Fibroblast of lung (primary cell): ENCODE data around the gene CST4. TPM values are rescaled to one million over a fixed set of nuclear protein-coding genes. Genes with fewer than 3 reads are reported as not detected.

Source experiments
- DNase-seq, 2 donors: peaks; one replicate each; pipeline versions ENCODE4 v3.0.0 to v3.0.0-alpha.2; 2010; ENCODE audit warnings: low read depth in 2 of 2
- H2AFZ ChIP-seq: 2 replicates; pipeline ENCODE4 v1.5.1; 2012; ENCODE audit warnings: low read length, control low read depth, inconsistent platforms
- H3K27ac ChIP-seq: 2 replicates; pipeline ENCODE4 v1.5.1; 2011; ENCODE audit warnings: low read length, control low read depth; ENCODE audit not compliant: insufficient read depth
- H3K27me3 ChIP-seq: 2 replicates; pipeline ENCODE4 v1.5.1; 2011; ENCODE audit warnings: mild to moderate bottlenecking, low read length; ENCODE audit not compliant: control insufficient read depth, insufficient read depth
- H3K36me3 ChIP-seq: 2 replicates; pipeline ENCODE4 v1.5.1; 2011; ENCODE audit warnings: low read length; ENCODE audit not compliant: control insufficient read depth, insufficient read depth
- H3K4me1 ChIP-seq: 2 replicates; pipeline ENCODE4 v1.5.1; 2011; ENCODE audit warnings: low read length; ENCODE audit not compliant: control insufficient read depth, insufficient read depth; ENCODE audit errors: extremely low read depth
- H3K4me2 ChIP-seq: 2 replicates; pipeline ENCODE4 v1.5.1; 2011; ENCODE audit warnings: low read length, control low read depth; ENCODE audit not compliant: insufficient read depth; ENCODE audit errors: extremely low read depth
- H3K4me3 ChIP-seq, 4 experiments: fragments of 200-600 bp in 1 of 4; sonication (generic) in 1 of 4; replicated peaks in 1 of 4; 2 replicates each; pipeline ENCODE4 v1.5.1; 2011 to 2016; ENCODE audit warnings: low read length in 4 of 4, low read depth in 3 of 4, mild to moderate bottlenecking in 3 of 4, control low read depth in 2 of 4, inconsistent platforms in 1 of 4, mixed read lengths in 1 of 4; ENCODE audit not compliant: insufficient read depth in 1 of 4; ENCODE audit errors: control extremely low read depth in 1 of 4
- H3K79me2 ChIP-seq: 2 replicates; pipeline ENCODE4 v1.5.1; 2012; ENCODE audit warnings: mild to moderate bottlenecking, low read length, inconsistent platforms; ENCODE audit not compliant: control insufficient read depth, insufficient read depth
- H3K9ac ChIP-seq: 2 replicates; pipeline ENCODE4 v1.5.1; 2011; ENCODE audit warnings: mild to moderate bottlenecking, low read length, control low read depth; ENCODE audit not compliant: insufficient read depth
- H3K9me3 ChIP-seq: 2 replicates; pipeline ENCODE4 v1.5.1; 2012; ENCODE audit warnings: low read depth, low read length; ENCODE audit not compliant: control insufficient read depth, insufficient read depth
- H4K20me1 ChIP-seq: 2 replicates; pipeline ENCODE4 v1.5.1; 2011; ENCODE audit warnings: low read length; ENCODE audit not compliant: control insufficient read depth, insufficient read depth; ENCODE audit errors: extremely low read depth
- EZH2 ChIP-seq: IDR thresholded peaks from 2 replicates; pipeline ENCODE4 v1.5.1; 2012; ENCODE audit warnings: low read length, control low read depth, mild to moderate bottlenecking; ENCODE audit errors: missing control alignments
- polyA plus RNA-seq, 2 donors: library from polyadenylated mRNA; depleted of rRNA in 1 of 2; stranded (reverse) in 1 of 2; unstranded in 1 of 2; fragments of >200 nt; gene quantifications; 2 replicates each; pipeline ENCODE4 v1.2.1, GENCODE V29; 2011 to 2012; ENCODE audit warnings: missing spikeins in 1 of 2
- total RNA-seq: library from RNA; depleted of rRNA; stranded (reverse); fragments of >200 nt; gene quantifications from 2 replicates; pipeline ENCODE4 v1.2.1, GENCODE V29; 2014
- TF ChIP-seq, protein P1 (sequence below), 2 donors: IDR thresholded peaks in 1 of 2; conservative IDR thresholded peaks in 1 of 2; 1 replicate in 1 of 2; 2 replicates in 1 of 2; pipeline ENCODE4 v1.5.1; 2011 to 2012; ENCODE audit warnings: low read length in 2 of 2, control low read depth in 1 of 2, inconsistent platforms in 1 of 2, low read depth in 1 of 2, mild to moderate bottlenecking in 1 of 2

CST4 gene
- total and polyA plus RNA-seq, 2 donors (not counting 1 experiment from before 2014, with no cell fraction given), result 0.16 to 0.17 TPM

DNA sequence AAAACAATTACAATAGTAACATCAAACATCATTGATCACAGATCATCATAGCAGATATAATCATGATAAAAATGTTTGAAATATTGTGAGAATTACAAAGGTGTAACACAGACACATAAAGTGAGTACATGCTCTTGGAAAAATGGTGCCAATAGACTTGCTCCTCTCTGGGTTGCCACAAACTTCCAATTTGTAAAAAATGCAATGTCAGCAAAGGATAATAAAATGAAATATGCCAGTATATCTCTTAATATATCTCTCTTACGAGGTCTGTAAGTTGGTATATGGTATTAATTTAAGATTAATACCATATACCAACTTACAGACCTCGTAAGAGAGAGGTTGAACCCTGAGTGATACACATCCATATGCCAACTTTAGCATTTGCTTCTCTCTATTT, 37.7 kb downstream of the CST4 start:
- H3K36me3 ChIP-seq, result no peaks in the 10 kb centered on the region
- H3K79me2 ChIP-seq, result no peaks in the 10 kb centered on the region
- H3K27ac ChIP-seq, result no peak overlapping the region
- no peaks in the 10 kb centered on the region for H3K4me1 ChIP-seq
- H3K4me2 ChIP-seq, result no peak overlapping the region
- H3K27me3 ChIP-seq, result no peaks in the 10 kb centered on the region
- no peak overlapping the region for H3K4me3 ChIP-seq
- H3K9me3 ChIP-seq, result no peaks in the 10 kb centered on the region
- no peaks in the 10 kb centered on the region for H4K20me1 ChIP-seq
- no peak overlapping the region for H3K9ac ChIP-seq
- no peak for DNase-seq
- no peak overlapping the region for H2AFZ ChIP-seq
- TF ChIP-seq, protein P1, sequence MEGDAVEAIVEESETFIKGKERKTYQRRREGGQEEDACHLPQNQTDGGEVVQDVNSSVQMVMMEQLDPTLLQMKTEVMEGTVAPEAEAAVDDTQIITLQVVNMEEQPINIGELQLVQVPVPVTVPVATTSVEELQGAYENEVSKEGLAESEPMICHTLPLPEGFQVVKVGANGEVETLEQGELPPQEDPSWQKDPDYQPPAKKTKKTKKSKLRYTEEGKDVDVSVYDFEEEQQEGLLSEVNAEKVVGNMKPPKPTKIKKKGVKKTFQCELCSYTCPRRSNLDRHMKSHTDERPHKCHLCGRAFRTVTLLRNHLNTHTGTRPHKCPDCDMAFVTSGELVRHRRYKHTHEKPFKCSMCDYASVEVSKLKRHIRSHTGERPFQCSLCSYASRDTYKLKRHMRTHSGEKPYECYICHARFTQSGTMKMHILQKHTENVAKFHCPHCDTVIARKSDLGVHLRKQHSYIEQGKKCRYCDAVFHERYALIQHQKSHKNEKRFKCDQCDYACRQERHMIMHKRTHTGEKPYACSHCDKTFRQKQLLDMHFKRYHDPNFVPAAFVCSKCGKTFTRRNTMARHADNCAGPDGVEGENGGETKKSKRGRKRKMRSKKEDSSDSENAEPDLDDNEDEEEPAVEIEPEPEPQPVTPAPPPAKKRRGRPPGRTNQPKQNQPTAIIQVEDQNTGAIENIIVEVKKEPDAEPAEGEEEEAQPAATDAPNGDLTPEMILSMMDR (conservative IDR thresholded peaks at IDR 0.05 in 1 of 2, IDR thresholded peaks at IDR 0.05 in 1 of 2; ENCODE audit: low read depth in 1 of 2, low read length in 2 of 2), result no peak
- no peak for TF ChIP-seq EZH2

DNA sequence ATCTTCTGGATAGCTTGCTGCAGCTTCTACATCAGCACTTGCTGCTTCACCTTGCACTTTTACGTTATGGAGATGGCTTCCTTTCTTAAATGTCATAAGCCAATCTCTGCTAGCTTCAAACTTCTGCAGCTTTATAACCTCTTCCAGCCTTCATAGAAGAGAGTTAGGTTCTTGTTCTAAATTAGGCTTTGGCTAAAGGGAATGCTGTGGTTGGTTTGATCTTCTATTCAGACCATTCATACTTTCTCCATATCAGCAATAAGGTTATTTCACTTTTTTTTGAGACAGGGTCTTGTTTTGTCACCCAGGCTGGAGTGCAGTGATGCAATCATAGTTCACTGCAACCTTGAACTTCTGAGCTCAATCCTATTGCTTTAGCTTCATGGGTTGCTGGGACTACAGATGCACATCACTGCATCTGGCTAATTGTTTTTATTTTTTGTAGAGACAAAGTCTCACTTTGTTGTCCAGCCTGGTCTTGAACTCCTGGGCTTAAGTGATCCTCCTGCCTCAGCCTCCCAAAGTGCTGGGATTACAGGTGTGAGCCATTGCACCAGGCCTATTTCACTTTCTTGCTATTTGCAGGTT, 38.9 kb downstream of the CST4 start:
- no peaks in the 10 kb centered on the region for H3K4me1 ChIP-seq
- no peaks in the 10 kb centered on the region for H3K79me2 ChIP-seq

GRCh38 chr20:23649242-23649641, 39.6 kb downstream of the CST4 start:
- Histone ChIP-seq H4K20me1 (no peaks in the 10 kb centered on the region), H2AFZ (no peak overlapping the region), H3K4me1 (no peaks in the 10 kb centered on the region), H3K4me2 (no peak overlapping the region), H3K9me3 (no peaks in the 10 kb centered on the region), H3K36me3 (no peaks in the 10 kb centered on the region), H3K79me2 (no peaks in the 10 kb centered on the region), H3K27me3 (no peaks in the 10 kb centered on the region), H3K27ac (no peak overlapping the region), H3K9ac (no peak overlapping the region), H3K4me3 (no peak overlapping the region)
- DNase-seq, result no peak
- TF ChIP-seq, protein P1 (conservative IDR thresholded peaks at IDR 0.05 in 1 of 2, IDR thresholded peaks at IDR 0.05 in 1 of 2; ENCODE audit: low read depth in 1 of 2, low read length in 2 of 2), result no peak
- TF ChIP-seq EZH2, result no peak

More for the DNA sequence above, 38.9 kb downstream of the CST4 start:
- no peak overlapping the region for H2AFZ ChIP-seq
- no peak for DNase-seq
- no peaks in the 10 kb centered on the region for H3K27me3 ChIP-seq
- H3K36me3 ChIP-seq, result no peaks in the 10 kb centered on the region
- H3K4me2 ChIP-seq, result no peak overlapping the region
- no peak overlapping the region for H3K27ac ChIP-seq
- H3K9ac ChIP-seq, result no peak overlapping the region
- no peaks in the 10 kb centered on the region for H4K20me1 ChIP-seq
- no peaks in the 10 kb centered on the region for H3K9me3 ChIP-seq
- no peak overlapping the region for H3K4me3 ChIP-seq
- TF ChIP-seq, protein P1 (conservative IDR thresholded peaks at IDR 0.05 in 1 of 2, IDR thresholded peaks at IDR 0.05 in 1 of 2; ENCODE audit: low read depth in 1 of 2, low read length in 2 of 2), result no peak
- no peak for TF ChIP-seq EZH2
